ENCODE data around the gene C18orf32. TPM values are rescaled to one million over a fixed set of nuclear protein-coding genes. Genes with fewer than 3 reads are reported as not detected.

The C18orf32 gene
- polyA plus RNA-seq, 1 experiment: 47.6 TPM

DNA sequence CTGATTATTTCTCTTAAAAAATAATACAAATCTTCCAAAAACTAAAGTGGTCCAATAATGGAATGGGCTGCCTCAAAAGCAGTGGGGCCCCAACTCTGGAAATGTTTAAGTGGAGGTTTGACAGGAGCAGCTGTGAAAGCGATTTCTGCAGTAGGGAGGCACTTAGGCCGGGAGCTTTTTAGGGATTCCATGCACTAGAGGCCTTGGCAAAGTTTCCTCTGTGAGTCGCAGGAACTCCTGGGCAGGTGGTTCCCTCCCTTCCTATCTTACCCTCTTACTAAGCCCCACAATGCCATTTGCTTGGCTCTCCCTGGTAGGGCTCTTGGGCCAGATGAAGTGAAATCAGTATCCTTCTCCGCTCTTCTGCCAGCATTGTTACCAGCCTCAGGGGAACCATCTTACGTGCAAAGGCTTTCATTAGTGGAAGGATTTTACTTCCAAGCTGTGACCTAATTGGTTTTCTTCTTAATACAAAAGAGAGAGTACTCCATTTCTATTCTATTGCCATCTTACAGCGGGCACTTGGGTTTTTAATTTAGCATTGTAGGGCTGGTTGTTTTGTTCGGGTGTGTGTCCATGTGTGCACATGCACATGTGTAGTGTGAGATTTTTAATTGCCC, 34.3 kb upstream of the C18orf32 start:
- Histone ChIP-seq H3K9me3 (ENCODE audit: control insufficient read depth, insufficient read depth, low read length) (no peaks in the 10 kb centered on the region), H3K27ac (ENCODE audit: low read depth, low read length) (no peak overlapping the region), H3K4me3 (ENCODE audit: low read depth, low read length) (no peak overlapping the region), H3K27me3 (ENCODE audit: control insufficient read depth, insufficient read depth, low read length) (no peaks in the 10 kb centered on the region)
- no peak for DNase-seq (ENCODE audit: low read depth, low spot score)
- POLR2A ChIA-PET: interaction anchor here (0.6 kb wide), 1 partner anchor 17 kb away, joined by 8 read pairs; no protein-coding TSS in a partner anchor
- CTCF ChIA-PET: no interaction called here
- TF ChIP-seq, protein P1, sequence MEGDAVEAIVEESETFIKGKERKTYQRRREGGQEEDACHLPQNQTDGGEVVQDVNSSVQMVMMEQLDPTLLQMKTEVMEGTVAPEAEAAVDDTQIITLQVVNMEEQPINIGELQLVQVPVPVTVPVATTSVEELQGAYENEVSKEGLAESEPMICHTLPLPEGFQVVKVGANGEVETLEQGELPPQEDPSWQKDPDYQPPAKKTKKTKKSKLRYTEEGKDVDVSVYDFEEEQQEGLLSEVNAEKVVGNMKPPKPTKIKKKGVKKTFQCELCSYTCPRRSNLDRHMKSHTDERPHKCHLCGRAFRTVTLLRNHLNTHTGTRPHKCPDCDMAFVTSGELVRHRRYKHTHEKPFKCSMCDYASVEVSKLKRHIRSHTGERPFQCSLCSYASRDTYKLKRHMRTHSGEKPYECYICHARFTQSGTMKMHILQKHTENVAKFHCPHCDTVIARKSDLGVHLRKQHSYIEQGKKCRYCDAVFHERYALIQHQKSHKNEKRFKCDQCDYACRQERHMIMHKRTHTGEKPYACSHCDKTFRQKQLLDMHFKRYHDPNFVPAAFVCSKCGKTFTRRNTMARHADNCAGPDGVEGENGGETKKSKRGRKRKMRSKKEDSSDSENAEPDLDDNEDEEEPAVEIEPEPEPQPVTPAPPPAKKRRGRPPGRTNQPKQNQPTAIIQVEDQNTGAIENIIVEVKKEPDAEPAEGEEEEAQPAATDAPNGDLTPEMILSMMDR (IDR thresholded peaks at IDR 0.05; ENCODE audit: low read depth, low read length): no peak

DNA sequence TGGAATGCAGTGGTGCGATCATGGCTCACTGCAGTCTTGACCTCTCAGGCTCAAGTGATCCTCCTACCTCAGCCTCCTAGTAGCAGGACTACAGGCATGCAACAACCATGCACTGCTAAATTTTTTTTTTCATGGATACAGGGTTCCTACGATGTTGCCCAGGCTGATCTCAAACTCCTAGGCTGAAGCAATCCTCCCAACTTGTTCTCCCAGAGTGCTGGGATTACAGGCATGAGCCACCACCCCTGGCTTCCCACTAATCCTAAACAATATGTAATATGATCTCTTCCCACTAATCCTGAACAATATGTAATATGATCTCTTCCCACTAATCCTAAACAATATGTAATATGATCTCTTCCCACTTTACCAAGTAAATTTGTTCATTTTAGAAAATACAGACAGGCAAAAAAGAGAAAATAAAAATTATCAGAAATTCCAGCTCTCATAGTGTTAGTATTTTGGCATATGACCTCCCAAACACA, 33.7 kb upstream of the C18orf32 start:
- ChIA-PET POLR2A (interaction anchor here (0.6 kb wide), 1 partner anchor 17 kb away, joined by 8 read pairs; no protein-coding TSS in a partner anchor), CTCF (interaction anchor here (1.6 kb wide), 1 partner anchor 12 kb away, joined by 4 read pairs; no protein-coding TSS in a partner anchor)
- Histone ChIP-seq H3K27me3 (ENCODE audit: control insufficient read depth, insufficient read depth, low read length) (no peaks in the 10 kb centered on the region), H3K27ac (ENCODE audit: low read depth, low read length) (no peak overlapping the region), H3K9me3 (ENCODE audit: control insufficient read depth, insufficient read depth, low read length) (no peaks in the 10 kb centered on the region), H3K4me3 (ENCODE audit: low read depth, low read length) (no peak overlapping the region)
- TF ChIP-seq, protein P1 (IDR thresholded peaks at IDR 0.05; ENCODE audit: low read depth, low read length): no peak
- no peak for DNase-seq (ENCODE audit: low read depth, low spot score)

DNA sequence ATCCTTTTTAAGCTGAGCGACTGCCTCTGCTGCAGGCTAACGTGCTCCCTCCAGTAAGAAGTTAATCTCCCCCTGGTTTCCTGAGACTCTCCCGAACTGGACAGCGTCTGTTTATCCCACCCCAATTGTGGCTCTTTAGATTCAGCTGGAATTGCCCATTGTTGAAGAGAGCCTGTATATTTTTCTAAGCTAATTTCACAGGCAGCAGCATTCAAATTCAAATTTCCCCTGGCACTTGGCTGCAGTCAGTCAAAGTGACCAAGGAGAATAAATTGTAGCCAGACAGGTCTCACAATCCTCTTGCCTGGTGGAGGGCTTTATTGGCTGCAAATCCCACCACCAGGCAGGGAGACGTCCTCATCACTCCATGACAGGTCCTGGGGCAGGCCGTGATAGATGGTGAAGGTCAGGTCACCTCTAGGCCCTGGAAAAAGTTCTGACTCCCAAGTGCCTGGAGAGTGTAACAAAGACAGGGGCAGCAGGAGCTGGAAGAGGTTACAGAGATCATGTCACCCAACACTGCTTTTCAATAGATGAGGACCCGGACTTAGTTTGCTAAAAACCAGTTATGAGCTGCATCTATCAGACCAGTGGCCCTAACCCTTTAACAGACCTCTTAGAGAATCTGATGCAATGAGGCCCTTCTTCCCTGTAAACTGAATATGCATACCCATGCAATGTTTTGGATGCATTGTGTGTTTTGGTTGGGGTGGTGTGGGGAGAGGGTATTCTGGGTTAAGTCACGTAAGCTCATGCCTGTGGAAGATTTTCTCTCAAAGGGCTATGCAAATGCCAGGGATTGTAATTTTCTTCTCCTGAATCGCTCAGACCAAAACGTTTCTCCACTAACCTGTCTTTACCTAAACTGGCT, 32.3 kb upstream of the C18orf32 start:
- Histone ChIP-seq H3K27me3 (ENCODE audit: control insufficient read depth, insufficient read depth, low read length) (no peaks in the 10 kb centered on the region), H3K27ac (ENCODE audit: low read depth, low read length) (no peak overlapping the region), H3K4me3 (ENCODE audit: low read depth, low read length) (no peak overlapping the region), H3K9me3 (ENCODE audit: control insufficient read depth, insufficient read depth, low read length) (no peaks in the 10 kb centered on the region)
- CTCF ChIA-PET: interaction anchor here (0.7 to 2.0 kb wide), 3 partner anchors 9 to 246 kb away, joined by 3 to 15 read pairs (median 4); no protein-coding TSS in a partner anchor
- POLR2A ChIA-PET: no interaction called here
- DNase-seq (ENCODE audit: low read depth, low spot score): no peak
- TF ChIP-seq, protein P1 (IDR thresholded peaks at IDR 0.05; ENCODE audit: low read depth, low read length): no peak

DNA sequence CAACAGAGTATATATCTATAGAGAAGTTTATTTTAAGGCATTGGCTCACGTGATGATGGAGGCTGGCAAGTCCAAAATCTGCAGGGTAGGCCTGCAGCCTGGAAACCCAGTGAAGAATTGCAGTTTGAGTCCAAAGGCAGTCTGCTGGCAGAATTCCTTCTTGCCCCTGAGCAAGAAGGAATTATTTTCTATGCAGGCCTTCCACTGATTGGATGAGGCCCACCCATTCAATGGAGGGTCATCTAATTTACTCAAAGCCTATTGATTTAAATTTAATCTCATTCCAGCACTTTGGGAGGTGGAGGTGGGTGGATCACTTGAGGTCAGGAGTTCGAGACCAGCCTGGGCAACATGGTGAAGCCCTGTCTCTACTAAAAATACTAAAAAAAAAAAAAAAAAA, 30.4 kb upstream of the C18orf32 start:
- CTCF ChIA-PET: interaction anchor here (4.6 kb wide), 1 partner anchor 341 kb away, joined by 46 read pairs; no protein-coding TSS in a partner anchor

More for the DNA sequence above, 30.4 kb upstream of the C18orf32 start:
- Histone ChIP-seq H3K27ac (ENCODE audit: low read depth, low read length) (no peak overlapping the region), H3K27me3 (ENCODE audit: control insufficient read depth, insufficient read depth, low read length) (no peaks in the 10 kb centered on the region), H3K4me3 (ENCODE audit: low read depth, low read length) (no peak overlapping the region), H3K9me3 (ENCODE audit: control insufficient read depth, insufficient read depth, low read length) (no peaks in the 10 kb centered on the region)
- POLR2A ChIA-PET: no interaction called here
- TF ChIP-seq, protein P1 (IDR thresholded peaks at IDR 0.05; ENCODE audit: low read depth, low read length): no peak
- DNase-seq (ENCODE audit: low read depth, low spot score): no peak

All from AG04450 (cell line).